ENCODE results near the gene C1QTNF8. TPM values are rescaled to one million over a fixed set of nuclear protein-coding genes. Genes with fewer than 3 reads are reported as not detected.

The C1QTNF8 gene
- polyA plus RNA-seq, 1 donor (not counting 4 experiments of a cell fraction or from before 2014, with no cell fraction given) = not detected

DNA sequence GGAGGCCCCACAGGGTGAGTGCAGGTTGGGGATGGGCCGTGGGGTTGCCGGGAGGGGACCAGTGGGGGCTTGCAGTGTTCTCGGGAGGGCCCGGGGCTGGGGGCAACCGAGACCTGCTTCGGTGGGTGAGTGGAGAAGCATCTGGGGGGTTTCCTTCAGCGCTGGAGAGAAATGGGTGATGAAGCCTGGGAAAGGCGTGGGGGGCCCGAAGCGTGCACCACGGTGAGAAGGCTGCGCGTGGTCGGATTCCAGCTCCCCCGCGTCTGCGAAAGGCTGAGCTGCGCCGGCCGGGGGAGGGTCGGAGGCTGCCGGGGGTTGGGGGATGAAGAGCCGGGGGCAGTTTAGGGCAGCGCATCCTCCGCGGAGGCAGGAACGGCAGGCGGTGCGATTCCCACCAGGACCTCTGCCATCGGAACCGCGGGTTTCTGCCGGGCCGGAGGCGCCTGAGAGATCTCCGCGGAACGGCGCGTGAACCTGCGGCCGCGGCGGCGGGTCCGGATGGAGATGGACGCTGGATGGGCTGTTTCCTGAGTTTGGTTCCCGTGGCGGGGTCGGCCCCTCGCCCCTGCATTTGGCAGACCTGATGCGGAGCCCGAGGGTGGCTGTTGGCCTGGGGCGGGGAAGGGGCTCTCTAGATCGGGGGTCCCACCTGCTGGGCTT is 30.4 kb downstream of the C1QTNF8 start:
- H3K36me3 ChIP-seq (ENCODE audit: control insufficient read depth in 2 of 2, extremely low read depth in 1 of 2, insufficient read depth in 2 of 2, low read length in 2 of 2) = no peaks in the 10 kb centered on the region
- H2AFZ ChIP-seq (ENCODE audit: control insufficient read depth, low read length) = no peak overlapping the region
- no peaks in the 10 kb centered on the region for H4K20me1 ChIP-seq (ENCODE audit: control insufficient read depth, extremely low read depth, insufficient read depth, low read length)
- H3K9me1 ChIP-seq (ENCODE audit: control insufficient read depth, extremely low read depth, insufficient read depth, low read length) = no peaks in the 10 kb centered on the region
- DNase-seq (ENCODE audit: low read depth, low spot score) = no peak
- H3K9me3 ChIP-seq (ENCODE audit: control insufficient read depth, low read depth, low read length) = no peaks in the 10 kb centered on the region
- dilution Hi-C loops (cut with MboI; ENCODE audit: extremely low pct_ligation_motif_present, low sequenced_read_pairs) = no loop called here
- H3K4me3 ChIP-seq (ENCODE audit: control insufficient read depth in 2 of 3, extremely low read depth in 1 of 3, insufficient read depth in 2 of 3, low read depth in 1 of 3, low read length in 3 of 3) = no peak overlapping the region
- H3K27ac ChIP-seq (ENCODE audit: control insufficient read depth, insufficient read depth, low read length) = no peak overlapping the region
- no peak for TF ChIP-seq EZH2 (IDR thresholded peaks at IDR 0.05; ENCODE audit: low read length)
- TF ChIP-seq, protein P1, sequence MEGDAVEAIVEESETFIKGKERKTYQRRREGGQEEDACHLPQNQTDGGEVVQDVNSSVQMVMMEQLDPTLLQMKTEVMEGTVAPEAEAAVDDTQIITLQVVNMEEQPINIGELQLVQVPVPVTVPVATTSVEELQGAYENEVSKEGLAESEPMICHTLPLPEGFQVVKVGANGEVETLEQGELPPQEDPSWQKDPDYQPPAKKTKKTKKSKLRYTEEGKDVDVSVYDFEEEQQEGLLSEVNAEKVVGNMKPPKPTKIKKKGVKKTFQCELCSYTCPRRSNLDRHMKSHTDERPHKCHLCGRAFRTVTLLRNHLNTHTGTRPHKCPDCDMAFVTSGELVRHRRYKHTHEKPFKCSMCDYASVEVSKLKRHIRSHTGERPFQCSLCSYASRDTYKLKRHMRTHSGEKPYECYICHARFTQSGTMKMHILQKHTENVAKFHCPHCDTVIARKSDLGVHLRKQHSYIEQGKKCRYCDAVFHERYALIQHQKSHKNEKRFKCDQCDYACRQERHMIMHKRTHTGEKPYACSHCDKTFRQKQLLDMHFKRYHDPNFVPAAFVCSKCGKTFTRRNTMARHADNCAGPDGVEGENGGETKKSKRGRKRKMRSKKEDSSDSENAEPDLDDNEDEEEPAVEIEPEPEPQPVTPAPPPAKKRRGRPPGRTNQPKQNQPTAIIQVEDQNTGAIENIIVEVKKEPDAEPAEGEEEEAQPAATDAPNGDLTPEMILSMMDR (optimal IDR thresholded peaks at IDR 0.05 in 1 of 3, IDR thresholded peaks at IDR 0.05 in 1 of 3, conservative IDR thresholded peaks at IDR 0.05 in 1 of 3; ENCODE audit: extremely low read depth in 1 of 3, insufficient read depth in 2 of 3, low read length in 3 of 3) = no peak
- H3K9ac ChIP-seq (ENCODE audit: control insufficient read depth, extremely low read depth, insufficient read depth, low read length) = no peak overlapping the region
- FAIRE-seq = no peak
- H3K4me1 ChIP-seq (ENCODE audit: control insufficient read depth, extremely low read depth, insufficient read depth, low read length) = no peaks in the 10 kb centered on the region
- H3K79me2 ChIP-seq (ENCODE audit: control insufficient read depth, insufficient read depth, low read length) = no peaks in the 10 kb centered on the region
- peaks cover 35% of the 10 kb centered on the region for H3K27me3 ChIP-seq (ENCODE audit: control insufficient read depth, extremely low read depth, insufficient read depth, low read length)
- no peak overlapping the region for H3K4me2 ChIP-seq (ENCODE audit: control insufficient read depth, extremely low read depth, insufficient read depth, low read depth, low read length)

DNA sequence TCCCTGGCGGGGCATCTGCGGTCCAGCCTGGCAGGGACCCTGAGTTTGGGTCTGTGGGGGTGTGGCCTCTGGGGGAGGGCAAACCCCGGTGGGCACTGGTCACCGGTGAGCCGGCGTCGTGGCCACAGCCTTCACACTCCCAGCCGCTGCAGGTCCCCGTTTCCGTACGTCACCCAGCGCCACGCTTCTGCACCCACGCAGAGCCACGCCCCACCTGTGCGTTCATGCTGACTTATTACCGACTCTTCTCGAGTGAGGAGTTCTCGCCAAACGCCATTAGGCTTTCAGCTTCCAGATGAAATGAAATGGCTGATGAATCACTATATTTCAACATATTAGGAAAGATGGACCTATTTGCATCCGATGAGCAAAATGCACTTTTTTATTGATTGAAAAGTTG is 32.3 kb downstream of the C1QTNF8 start:
- H3K79me2 ChIP-seq (ENCODE audit: control insufficient read depth, insufficient read depth, low read length) = no peaks in the 10 kb centered on the region
- no peaks in the 10 kb centered on the region for H4K20me1 ChIP-seq (ENCODE audit: control insufficient read depth, extremely low read depth, insufficient read depth, low read length)
- FAIRE-seq = no peak
- H3K9ac ChIP-seq (ENCODE audit: control insufficient read depth, extremely low read depth, insufficient read depth, low read length) = no peak overlapping the region
- TF ChIP-seq, protein P1 (optimal IDR thresholded peaks at IDR 0.05 in 1 of 3, IDR thresholded peaks at IDR 0.05 in 1 of 3, conservative IDR thresholded peaks at IDR 0.05 in 1 of 3; ENCODE audit: extremely low read depth in 1 of 3, insufficient read depth in 2 of 3, low read length in 3 of 3) = no peak
- no peak for TF ChIP-seq EZH2 (IDR thresholded peaks at IDR 0.05; ENCODE audit: low read length)
- no peaks in the 10 kb centered on the region for H3K36me3 ChIP-seq (ENCODE audit: control insufficient read depth in 2 of 2, extremely low read depth in 1 of 2, insufficient read depth in 2 of 2, low read length in 2 of 2)
- H3K4me3 ChIP-seq (ENCODE audit: control insufficient read depth in 2 of 3, extremely low read depth in 1 of 3, insufficient read depth in 2 of 3, low read depth in 1 of 3, low read length in 3 of 3) = no peak overlapping the region
- no peaks in the 10 kb centered on the region for H3K4me1 ChIP-seq (ENCODE audit: control insufficient read depth, extremely low read depth, insufficient read depth, low read length)
- dilution Hi-C loops (cut with MboI; ENCODE audit: extremely low pct_ligation_motif_present, low sequenced_read_pairs) = no loop called here
- H3K9me1 ChIP-seq (ENCODE audit: control insufficient read depth, extremely low read depth, insufficient read depth, low read length) = no peaks in the 10 kb centered on the region
- H3K9me3 ChIP-seq (ENCODE audit: control insufficient read depth, low read depth, low read length) = no peaks in the 10 kb centered on the region
- H3K4me2 ChIP-seq (ENCODE audit: control insufficient read depth, extremely low read depth, insufficient read depth, low read depth, low read length) = no peak overlapping the region
- no peak overlapping the region for H2AFZ ChIP-seq (ENCODE audit: control insufficient read depth, low read length)
- DNase-seq (ENCODE audit: low read depth, low spot score) = no peak
- peaks cover 27% of the 10 kb centered on the region for H3K27me3 ChIP-seq (ENCODE audit: control insufficient read depth, extremely low read depth, insufficient read depth, low read length)
- no peak overlapping the region for H3K27ac ChIP-seq (ENCODE audit: control insufficient read depth, insufficient read depth, low read length)
